A549 (cell line): ENCODE measurements around the gene CALN1. TPM values are rescaled to one million over a fixed set of nuclear protein-coding genes. Genes with fewer than 3 reads are reported as not detected.

Experiments used
- ATAC-seq, 2 experiments: fragments of 200-7000 bp in 1 of 2; fragments of >200 bp in 1 of 2; cut with Nextera tagmentation in 1 of 2; cut with Tn5 transposase in 1 of 2; 3 replicates each; pipeline versions ENCODE4 v1.8.0 to v1.9.1; 2018 to 2020; ENCODE audit warnings: mild to moderate bottlenecking in 1 of 2, moderate library complexity in 1 of 2
- CTCF ChIA-PET: fragments of 300-600 bp; sonication (Branson Sonifier 250); formaldehyde crosslinking; extraction: SDS; loops from one replicate; lab custom pipeline; 2021; ENCODE audit warnings: antibody characterized with exemption, inconsistent platforms; lab: Yijun Ruan, JAX
- POLR2A ChIA-PET: fragments of 350-600 bp; formaldehyde crosslinking; extraction: SDS; loops from one replicate; lab custom pipeline; 2021; ENCODE audit warnings: antibody characterized with exemption, inconsistent platforms; lab: Yijun Ruan, JAX
- DNase-seq, 2 experiments: peaks; one replicate each; pipeline versions ENCODE4 v3.0.0 to v3.0.0-alpha.2; 2011 to 2016; ENCODE audit warnings: low read depth in 1 of 2, low spot score in 1 of 2
- FAIRE-seq: peaks from 2 replicates; lab custom pipeline; 2011; peaks lifted over from hg19 to GRCh38; lab: Jason Lieb, UNC
- H3K27ac ChIP-seq, 2 experiments: fragments of >200 bp; sonication (Bioruptor Twin); formaldehyde crosslinking; 3 replicates each; pipeline ENCODE4 v1.5.1; 2016 to 2017
- H3K4me1 ChIP-seq: fragments of >200 bp; sonication (Bioruptor Twin); formaldehyde crosslinking; 3 replicates; pipeline ENCODE4 v1.6.1; 2016
- H3K4me2 ChIP-seq: fragments of >200 bp; sonication (Bioruptor Twin); formaldehyde crosslinking; 3 replicates; pipeline ENCODE4 v1.6.1; 2016
- H3K4me3 ChIP-seq: fragments of >200 bp; sonication (Bioruptor Twin); formaldehyde crosslinking; 3 replicates; pipeline ENCODE4 v1.5.1; 2016
- H3K9me3 ChIP-seq: fragments of >200 bp; sonication (Bioruptor Twin); formaldehyde crosslinking; 3 replicates; pipeline ENCODE4 v1.6.1; 2016
- BCL3 ChIP-seq: fragments of >200 bp; sonication (Bioruptor Twin); formaldehyde crosslinking; IDR thresholded peaks from 3 replicates; pipeline ENCODE4 v1.6.1; 2016
- CHD2 ChIP-seq: fragments of 150-350 bp; IDR thresholded peaks from 2 replicates; pipeline ENCODE4 v1.6.1; 2014; ENCODE audit warnings: low read length; ENCODE audit not compliant: partially characterized antibody
- FOSL2 ChIP-seq, 2 experiments: fragments of 450-650 bp in 1 of 2; fragments of >200 bp in 1 of 2; sonication (Bioruptor Twin) in 1 of 2; formaldehyde crosslinking; IDR thresholded peaks; 2 replicates each; pipeline versions ENCODE4 v1.5.0 to v1.6.1; 2016 to 2020; ENCODE audit warnings: mild to moderate bottlenecking in 1 of 2, moderate library complexity in 1 of 2
- FOXS1 ChIP-seq: fragments of 250-450 bp; sonication (Bioruptor Pico); IDR thresholded peaks from 2 replicates; pipeline ENCODE4 v1.5.0; 2020; ENCODE audit warnings: mild to moderate bottlenecking, moderate library complexity
- GATA3 ChIP-seq: IDR thresholded peaks from 2 replicates; pipeline ENCODE4 v1.6.1; 2012; ENCODE audit warnings: borderline replicate concordance
- HDAC2 ChIP-seq: fragments of 200-600 bp; sonication (generic); IDR thresholded peaks from 2 replicates; pipeline ENCODE4 v1.6.1; 2016
- HMGXB4 ChIP-seq: fragments of 250-450 bp; sonication (Bioruptor Pico); IDR thresholded peaks from 2 replicates; pipeline ENCODE4 v1.5.0; 2021; ENCODE audit warnings: mild to moderate bottlenecking, moderate library complexity, borderline replicate concordance
- HOXB5 ChIP-seq: fragments of 250-450 bp; sonication (Bioruptor Pico); IDR thresholded peaks from 2 replicates; pipeline ENCODE4 v1.5.0; 2020; ENCODE audit warnings: mild to moderate bottlenecking, moderate library complexity
- KDM1A ChIP-seq: fragments of 200-600 bp; sonication (generic); IDR thresholded peaks from 2 replicates; pipeline ENCODE4 v1.6.1; 2016; ENCODE audit warnings: low read depth, mild to moderate bottlenecking
- KDM5A ChIP-seq: fragments of 200-600 bp; sonication (generic); IDR thresholded peaks from 2 replicates; pipeline ENCODE4 v1.6.1; 2016; ENCODE audit warnings: antibody characterized with exemption, mild to moderate bottlenecking
- MYC ChIP-seq: IDR thresholded peaks from 2 replicates; pipeline ENCODE4 v1.6.1; 2012; ENCODE audit warnings: mild to moderate bottlenecking, inconsistent platforms, low read length, improper control_type of control experiment, borderline replicate concordance
- PHF8 ChIP-seq: fragments of 200-600 bp; sonication (generic); IDR thresholded peaks from 2 replicates; pipeline ENCODE4 v1.6.1; 2016; ENCODE audit warnings: low read depth, mild to moderate bottlenecking, antibody characterized with exemption, moderate library complexity, borderline replicate concordance
- POLR2A ChIP-seq: IDR thresholded peaks from 2 replicates; pipeline ENCODE4 v1.6.1; 2012; ENCODE audit warnings: mild to moderate bottlenecking, low read length
- RFX5 ChIP-seq: fragments of 450-650 bp; IDR thresholded peaks from 2 replicates; pipeline ENCODE4 v1.7.1; 2014; ENCODE audit warnings: antibody characterized with exemption, mild to moderate bottlenecking, moderate library complexity
- TFCP2L1 ChIP-seq: fragments of 250-450 bp; sonication (Bioruptor Pico); IDR thresholded peaks from 2 replicates; pipeline ENCODE4 v1.5.0; 2021; ENCODE audit warnings: mild to moderate bottlenecking
- ZC3H11A ChIP-seq: fragments of 450-650 bp; IDR thresholded peaks from 2 replicates; pipeline ENCODE4 v1.6.1; 2014; ENCODE audit warnings: antibody characterized with exemption, mild to moderate bottlenecking
- ZFP36 ChIP-seq: fragments of 450-650 bp; IDR thresholded peaks from 2 replicates; pipeline ENCODE4 v1.6.1; 2014; ENCODE audit warnings: borderline replicate concordance; ENCODE audit not compliant: partially characterized antibody
- WGBS: methylation state at CpG from one replicate; pipeline ENCODE4 v1.1.6; 2017; ENCODE audit errors: missing lambda C conversion rate; 5-methylcytosine and 5-hydroxymethylcytosine counted together
- polyA plus RNA-seq, 4 experiments: library from polyadenylated mRNA; depleted of rRNA in 3 of 4; stranded (reverse); fragments of >200 nt; fragmentation: RNase III in 1 of 4; extraction: RNeasy Plus Mini Kit Qiagen cat#74134 plus additional on column Dnase treatment in 1 of 4; gene quantifications; 2 replicates in 3 of 4; 3 replicates in 1 of 4; pipeline ENCODE4 v1.2.3, GENCODE V29; 2011 to 2017
- TF ChIP-seq, protein P1 (sequence below): fragments of >200 bp; sonication (Bioruptor Twin); formaldehyde crosslinking; IDR thresholded peaks from 2 replicates; pipeline ENCODE4 v1.6.1; 2016

CALN1 gene
- polyA plus RNA-seq, 2 of the 4 experiments (the other 2 are of a cell fraction) = not detected

GRCh38 chr7:72106405-72106804 lies 305.7 kb downstream of the CALN1 start:
- DNase-seq = no peak
- H3K9me3 ChIP-seq = no peaks in the 10 kb centered on the region; the same call in 2 of the 3 replicates
- FAIRE-seq = no peak

GRCh38 chr7:72101444-72101843 lies 310.7 kb downstream of the CALN1 start:
- Histone ChIP-seq H3K27ac (no peak overlapping the region), H3K4me3 (no peak overlapping the region), H3K4me2 (no peak overlapping the region), H3K4me1 (no peaks in the 10 kb centered on the region), H3K9me3 (no peaks in the 10 kb centered on the region)
- FAIRE-seq = no peak
- TF ChIP-seq KDM5A = no peak
- ATAC-seq = no peak
- ChIA-PET POLR2A (no interaction called here), CTCF (no interaction called here)
- 7% methylated on average over 6 of the region's 6 CpGs for WGBS
- DNase-seq = no peak

More at GRCh38 chr7:72106405-72106804, 305.7 kb downstream of the CALN1 start:
- 8% methylated on average over 1 of the region's 1 CpG for WGBS
- H3K4me3 ChIP-seq = no peak overlapping the region
- ATAC-seq = no peak
- no peak for TF ChIP-seq FOXS1 (CRISPR knock-in tag)
- TF ChIP-seq CHD2 = no peak
- TF ChIP-seq RFX5 = no peak
- no peak for TF ChIP-seq POLR2A
- TF ChIP-seq BCL3 = no peak
- no peak for TF ChIP-seq FOSL2 (IDR thresholded peaks at IDR 0.05)
- TF ChIP-seq FOSL2 (CRISPR knock-in tag; IDR thresholded peaks at IDR 0.05) = no peak
- TF ChIP-seq ZC3H11A = no peak
- TF ChIP-seq ZFP36 = no peak
- no peak for TF ChIP-seq MYC
- no peak for TF ChIP-seq GATA3
- no peaks in the 10 kb centered on the region for H3K4me1 ChIP-seq
- H3K27ac ChIP-seq = no peak overlapping the region
- no peak overlapping the region for H3K4me2 ChIP-seq
- ChIA-PET CTCF (no interaction called here), POLR2A (no interaction called here)

GRCh38 chr7:72099784-72100183 lies 312.4 kb downstream of the CALN1 start:
- no peak for FAIRE-seq
- WGBS = 33% methylated on average over 6 of the region's 6 CpGs
- CTCF ChIA-PET = no interaction called here

GRCh38 chr7:72098807-72099580 lies 313.1 kb downstream of the CALN1 start:
- ChIA-PET CTCF (no interaction called here), POLR2A (no interaction called here)
- H3K4me3 ChIP-seq = no peak overlapping the region
- no peaks in the 10 kb centered on the region for H3K4me1 ChIP-seq
- no peak overlapping the region for H3K4me2 ChIP-seq
- 14% methylated on average over 12 of the region's 16 CpGs for WGBS
- H3K27ac ChIP-seq = no peak overlapping the region
- no peaks in the 10 kb centered on the region for H3K9me3 ChIP-seq
- ATAC-seq (no peak), DNase-seq (no peak)
- TF ChIP-seq HMGXB4 (no peak), KDM5A (no peak), MYC (no peak), TFCP2L1 (CRISPR knock-in tag) (no peak), BCL3 (no peak), KDM1A (no peak), HOXB5 (CRISPR knock-in tag) (no peak)
- TF ChIP-seq, protein P1, sequence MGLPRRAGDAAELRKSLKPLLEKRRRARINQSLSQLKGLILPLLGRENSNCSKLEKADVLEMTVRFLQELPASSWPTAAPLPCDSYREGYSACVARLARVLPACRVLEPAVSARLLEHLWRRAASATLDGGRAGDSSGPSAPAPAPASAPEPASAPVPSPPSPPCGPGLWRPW = no peak
- TF ChIP-seq, all 56 proteins: peak for 0
- no peak for FAIRE-seq

More at GRCh38 chr7:72099784-72100183, 312.4 kb downstream of the CALN1 start:
- Histone ChIP-seq H3K4me1 (no peaks in the 10 kb centered on the region), H3K27ac (no peak overlapping the region), H3K4me2 (no peak overlapping the region), H3K4me3 (no peak overlapping the region), H3K9me3 (no peaks in the 10 kb centered on the region)
- POLR2A ChIA-PET = no interaction called here
- DNase-seq (no peak), ATAC-seq (no peak)
- no peak for TF ChIP-seq PHF8
- no peak for TF ChIP-seq HDAC2
